ENCODE data around the gene OGFOD2.

GRCh38 chr12:122947352-122947792 lies 27.7 kb upstream of the OGFOD2 start:
- TF ChIP-seq CTCF (conservative IDR thresholded peaks at IDR 0.05) = no peak
- no peak for TF ChIP-seq ZFX (IDR thresholded peaks at IDR 0.05)
